SHP77 (cell line): ENCODE measurements around the gene TARBP1.
"Not testable (repeated sequence)": the region's sequence is repeated elsewhere in the genome, so short reads cannot be mapped to it uniquely, and the experiment has no call there.

Experiments
- DNase-seq, 2 experiments: peaks; one replicate each; lab custom pipeline; 2025; lab: John Stamatoyannopoulos, UW

The TARBP1 gene

GRCh38 chr1:234434706-234435105, 44.3 kb downstream of the TARBP1 start:
- no peak for DNase-seq

GRCh38 chr1:234433563-234434285, 45.3 kb downstream of the TARBP1 start:
- no peak for DNase-seq

GRCh38 chr1:234431255-234431654, 47.7 kb downstream of the TARBP1 start:
- no peak for DNase-seq

GRCh38 chr1:234430691-234431090, 48.3 kb downstream of the TARBP1 start:
- DNase-seq: no peak

- no peak for DNase-seq
These were observed 49.6 kb downstream of the TARBP1 start for GRCh38 chr1:234429434-234429806.

- DNase-seq: no peak
These were observed 50.9 kb downstream of the TARBP1 start for GRCh38 chr1:234427950-234428646.

GRCh38 chr1:234413990-234414389, 65.0 kb downstream of the TARBP1 start:
- DNase-seq: no peak

- no peak for DNase-seq
These were observed 65.5 kb downstream of the TARBP1 start for GRCh38 chr1:234413485-234413884.

- no peak for DNase-seq
These were observed 66.1 kb downstream of the TARBP1 start for GRCh38 chr1:234412830-234413229.

- no peak for DNase-seq
These were observed 69.7 kb downstream of the TARBP1 start for GRCh38 chr1:234409328-234409727.

GRCh38 chr1:234408757-234409156, 70.2 kb downstream of the TARBP1 start:
- no peak for DNase-seq

- no peak for DNase-seq
These were observed 72.1 kb downstream of the TARBP1 start for GRCh38 chr1:234406871-234407270.

GRCh38 chr1:234405676-234406075, 73.3 kb downstream of the TARBP1 start:
- DNase-seq: no peak

- no peak for DNase-seq
These were observed 76.0 kb downstream of the TARBP1 start for GRCh38 chr1:234402939-234403338.

- no peak for DNase-seq
These were observed 77.3 kb downstream of the TARBP1 start for GRCh38 chr1:234401658-234402057.

GRCh38 chr1:234400773-234401172, 78.2 kb downstream of the TARBP1 start:
- no peak for DNase-seq

- not testable (repeated sequence) for DNase-seq
These were observed 79.5 kb downstream of the TARBP1 start for GRCh38 chr1:234399515-234399914.

- DNase-seq: no peak
These were observed 80.1 kb downstream of the TARBP1 start for GRCh38 chr1:234398849-234399381.

GRCh38 chr1:234397732-234398131, 81.2 kb downstream of the TARBP1 start:
- no peak for DNase-seq

- no peak for DNase-seq
These were observed 82.1 kb downstream of the TARBP1 start for GRCh38 chr1:234396871-234397270.

GRCh38 chr1:234396092-234396491, 82.9 kb downstream of the TARBP1 start:
- no peak for DNase-seq

- DNase-seq: no peak
These were observed 83.7 kb downstream of the TARBP1 start for GRCh38 chr1:234395297-234395696.

GRCh38 chr1:234393190-234393589, 85.8 kb downstream of the TARBP1 start:
- DNase-seq: no peak
